ENCODE data around the gene RPL10A.

The RPL10A gene

DNA sequence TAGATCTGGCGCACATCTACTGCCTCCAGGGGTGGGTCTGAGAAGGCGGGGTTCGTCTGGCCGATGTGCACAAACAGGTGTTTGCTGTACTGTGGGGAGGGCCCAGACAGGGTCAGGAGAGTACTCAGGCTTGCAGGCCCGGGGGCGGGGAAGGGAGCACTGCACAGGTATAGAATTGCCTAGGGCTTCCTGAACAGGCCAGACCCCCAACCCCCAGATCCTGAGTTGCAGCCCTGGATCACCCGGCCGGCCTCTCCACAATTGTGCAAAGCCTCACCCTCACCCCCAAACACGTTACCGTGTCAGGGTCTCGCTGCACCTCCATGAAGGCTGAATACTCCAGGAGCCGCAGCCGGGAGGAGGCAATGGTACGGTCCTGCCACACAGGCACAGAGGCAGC, 7.8 kb downstream of the RPL10A start:
- DNase-seq (ENCODE audit: low spot score) = no peak

- DNase-seq (ENCODE audit: low spot score) = no peak
Observed at GRCh38 chr6:35477028-35477427, 8.8 kb downstream of the RPL10A start.

DNA sequence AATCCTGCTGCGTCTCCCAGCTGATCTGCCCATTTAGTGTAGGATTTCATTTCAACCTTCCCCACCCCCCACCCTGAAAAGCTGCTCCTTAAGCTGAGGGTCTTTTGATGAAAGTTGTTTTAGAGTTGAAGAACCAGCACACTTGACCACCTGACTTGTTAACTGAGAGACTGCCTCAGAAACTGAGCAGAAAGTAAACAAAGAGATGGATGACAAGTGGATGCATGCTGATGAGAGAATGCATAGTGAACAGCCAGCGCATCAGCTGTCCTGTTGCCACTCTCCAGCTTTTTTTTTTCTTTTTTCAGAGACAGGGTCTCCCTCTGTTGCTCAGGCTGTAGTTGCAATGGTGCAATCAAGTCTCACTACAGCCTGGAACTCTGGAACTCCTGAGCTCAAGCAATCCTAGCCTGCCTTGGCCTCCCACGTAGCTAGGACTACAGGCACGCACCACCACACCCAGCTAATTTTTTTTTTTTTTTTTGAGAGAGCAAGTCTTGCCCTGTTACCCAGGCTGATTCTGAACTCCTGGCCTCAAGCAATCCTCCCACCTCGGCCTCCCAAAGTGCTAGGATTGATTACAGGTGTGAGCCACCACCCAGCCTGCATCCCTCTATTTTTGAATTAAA, 9.5 kb downstream of the RPL10A start:
- DNase-seq (ENCODE audit: low spot score) = no peak

DNA sequence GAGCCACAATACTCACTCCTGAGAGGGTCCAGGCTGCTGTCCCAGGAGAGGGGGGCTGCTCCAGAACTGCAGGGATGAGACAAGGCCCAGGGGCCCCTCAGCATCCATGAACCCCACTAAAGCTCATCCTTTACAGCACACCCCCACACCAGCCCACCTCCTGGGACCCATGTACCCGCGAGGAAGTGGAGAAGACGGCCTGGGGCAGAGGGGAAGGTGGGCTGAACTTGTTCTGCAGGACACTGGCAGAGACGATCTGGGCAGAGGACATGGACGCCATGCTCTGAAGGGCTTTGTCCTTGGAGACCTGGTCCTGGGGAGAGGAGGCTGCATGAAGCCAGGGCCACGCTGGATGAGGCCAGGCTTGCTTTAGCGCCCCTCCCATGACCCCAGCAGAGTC, 10.1 kb downstream of the RPL10A start:
- DNase-seq (ENCODE audit: low spot score) = no peak

DNA sequence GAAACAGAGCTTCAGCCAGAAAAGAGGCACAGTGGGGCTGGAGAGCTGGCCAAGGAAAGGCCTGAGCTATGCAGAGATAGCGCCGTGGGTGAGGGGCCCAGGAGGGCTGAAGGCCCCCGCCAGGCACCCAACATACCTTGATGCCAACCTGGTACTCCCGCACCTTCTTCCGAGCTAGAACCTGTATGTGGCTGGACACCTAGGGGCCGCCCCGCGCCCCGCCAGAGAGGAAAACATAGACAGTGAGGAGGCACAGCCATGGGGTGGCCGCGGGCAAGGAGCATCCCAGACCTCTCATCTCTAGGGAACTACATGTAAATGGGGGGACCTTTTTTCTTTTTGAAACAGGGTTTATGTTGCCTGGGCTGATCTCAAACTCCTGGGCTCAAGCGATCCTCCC, 12.0 kb downstream of the RPL10A start:
- no peak for DNase-seq (ENCODE audit: low spot score)

GRCh38 chr6:35481226-35481625, 13.0 kb downstream of the RPL10A start:
- no peak for DNase-seq (ENCODE audit: low spot score)

- DNase-seq (ENCODE audit: low spot score) = no peak
Observed at GRCh38 chr6:35483062-35483461, 14.9 kb downstream of the RPL10A start.

DNA sequence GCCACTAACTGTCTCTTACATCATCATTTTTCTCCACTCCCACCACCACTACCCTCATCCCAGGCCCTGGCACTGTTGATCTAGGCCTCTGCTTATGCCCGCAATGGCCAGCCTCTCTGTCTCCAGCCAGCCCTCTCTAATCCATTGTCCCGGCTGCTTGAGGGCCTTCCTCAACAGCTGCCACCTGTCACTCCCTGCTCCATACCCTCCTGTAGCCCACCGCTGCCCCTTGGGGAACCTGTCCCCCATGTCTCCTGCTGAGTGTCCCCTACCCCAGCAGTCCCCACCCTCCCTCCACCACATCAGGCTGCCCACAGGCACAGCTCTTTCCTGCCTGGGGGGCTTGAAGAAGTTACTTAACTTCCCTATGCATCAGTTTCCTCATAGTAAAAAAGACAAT, 15.3 kb downstream of the RPL10A start:
- no peak for DNase-seq (ENCODE audit: low spot score)

GRCh38 chr6:35483893-35484645, 15.9 kb downstream of the RPL10A start:
- no peak for DNase-seq (ENCODE audit: low spot score)

DNA sequence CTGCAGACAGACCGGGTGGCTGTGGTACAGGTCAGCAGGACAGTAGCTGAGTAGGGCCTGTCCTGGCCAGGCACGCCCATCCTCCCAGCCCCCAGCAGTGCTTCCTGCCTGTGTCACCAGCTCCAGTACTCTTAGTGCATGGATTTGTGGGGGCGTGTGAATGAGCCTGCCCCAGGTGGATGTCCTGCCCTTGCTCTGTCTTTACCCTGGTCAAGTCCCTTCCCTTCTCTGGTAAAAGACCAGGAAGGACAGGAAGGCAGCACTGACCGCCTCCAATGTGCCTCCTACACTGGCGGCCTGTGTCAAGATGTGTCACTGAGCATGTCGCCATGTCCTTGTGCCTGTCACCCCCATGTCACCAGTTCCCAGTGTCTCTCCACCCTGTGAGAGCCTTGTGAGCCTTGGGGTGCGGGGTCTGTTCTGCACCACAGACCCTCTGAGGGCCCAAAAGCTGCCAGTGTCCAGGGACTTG, 16.8 kb downstream of the RPL10A start:
- DNase-seq (ENCODE audit: low spot score) = no peak

DNA sequence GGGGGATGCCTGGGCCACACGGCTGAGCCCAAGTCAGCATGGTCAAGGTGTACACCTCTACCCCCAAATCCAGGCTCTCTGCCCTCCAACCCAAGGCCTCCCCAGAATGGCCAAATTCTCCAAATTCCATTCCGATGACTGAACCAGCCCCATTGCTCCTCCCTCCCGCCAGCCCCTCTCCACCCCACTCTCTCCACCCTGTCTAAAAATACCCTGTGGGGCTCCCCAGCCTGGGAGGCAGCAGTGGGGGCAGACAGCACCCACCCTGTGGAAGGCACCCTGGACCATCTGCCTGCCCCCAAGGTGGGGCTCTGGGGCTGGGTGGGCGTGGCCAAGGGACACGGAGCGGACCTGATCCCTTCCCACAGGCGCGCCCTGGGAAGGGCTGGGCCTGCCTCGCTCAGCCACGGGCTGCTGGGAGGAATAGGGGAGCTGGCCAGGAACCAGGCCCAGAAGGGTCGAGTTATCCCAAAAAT, 17.2 kb downstream of the RPL10A start:
- DNase-seq (ENCODE audit: low spot score) = no peak

DNA sequence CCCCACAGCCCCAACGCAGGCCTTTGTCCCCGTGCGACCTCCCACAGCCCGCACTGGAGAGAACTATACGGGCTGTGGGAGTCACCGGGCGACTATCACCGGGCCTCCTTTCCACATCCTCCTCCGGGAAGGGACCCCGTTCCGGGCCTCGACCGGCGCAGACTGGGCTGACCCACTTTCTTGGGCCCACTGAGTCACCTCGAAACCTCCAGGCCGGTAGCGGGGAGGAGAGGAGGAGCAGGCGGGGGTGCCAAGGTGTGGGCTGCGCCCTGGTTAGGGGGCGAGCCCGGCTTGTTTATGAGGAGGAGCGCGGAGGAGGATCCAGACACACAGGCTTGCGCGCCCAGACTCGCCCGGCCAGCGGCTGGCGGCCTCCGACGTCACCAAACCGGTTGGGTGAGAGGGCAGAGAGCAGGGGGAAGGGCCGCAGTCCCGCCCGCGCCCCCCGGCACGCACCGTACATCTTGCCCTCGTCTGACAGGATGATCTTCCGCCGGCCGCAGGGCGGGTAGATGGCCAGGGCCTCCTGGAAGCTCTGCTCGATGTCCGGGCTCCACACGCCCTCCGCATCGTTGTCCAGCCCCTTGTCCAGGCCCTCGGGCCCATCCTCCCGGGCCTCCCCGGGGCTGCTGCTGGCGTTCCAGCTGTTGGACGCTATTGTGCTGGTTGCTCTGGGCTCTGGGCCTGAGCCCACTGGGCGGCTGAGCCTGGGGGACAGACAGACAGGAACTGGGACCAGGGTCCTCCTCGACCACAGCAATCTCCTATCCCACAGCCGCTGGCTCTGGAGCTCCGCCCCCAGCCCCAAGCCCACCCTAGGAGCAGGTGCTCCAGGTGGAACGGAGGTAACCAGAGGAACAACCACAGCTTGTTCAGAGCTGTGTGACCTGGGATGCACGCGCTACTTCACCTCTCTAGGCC, 18.1 kb downstream of the RPL10A start:
- DNase-seq (ENCODE audit: low spot score) = no peak

- no peak for DNase-seq (ENCODE audit: low spot score)
Observed at GRCh38 chr6:35487658-35488516, 19.7 kb downstream of the RPL10A start.

DNA sequence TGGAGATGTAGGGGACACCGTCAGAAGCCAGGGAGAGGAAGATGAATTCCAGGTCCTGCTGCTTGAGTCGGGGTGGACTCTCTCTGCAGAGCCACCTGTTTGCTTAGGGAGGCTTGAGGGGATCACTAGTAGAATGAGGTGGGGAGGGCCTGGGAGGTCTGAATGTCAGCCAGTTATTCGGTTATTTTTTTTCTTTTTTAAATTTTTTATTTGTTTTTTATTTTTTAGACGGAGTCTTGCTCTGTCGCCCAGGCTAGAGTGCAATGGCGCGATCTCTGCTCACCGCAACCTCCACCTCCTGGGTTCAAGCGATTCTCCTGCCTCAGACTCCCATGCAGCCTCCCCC, 20.3 kb downstream of the RPL10A start:
- no peak for DNase-seq (ENCODE audit: low spot score)

- DNase-seq (ENCODE audit: low spot score) = no peak
Observed at GRCh38 chr6:35489066-35489465, 20.9 kb downstream of the RPL10A start.

DNA sequence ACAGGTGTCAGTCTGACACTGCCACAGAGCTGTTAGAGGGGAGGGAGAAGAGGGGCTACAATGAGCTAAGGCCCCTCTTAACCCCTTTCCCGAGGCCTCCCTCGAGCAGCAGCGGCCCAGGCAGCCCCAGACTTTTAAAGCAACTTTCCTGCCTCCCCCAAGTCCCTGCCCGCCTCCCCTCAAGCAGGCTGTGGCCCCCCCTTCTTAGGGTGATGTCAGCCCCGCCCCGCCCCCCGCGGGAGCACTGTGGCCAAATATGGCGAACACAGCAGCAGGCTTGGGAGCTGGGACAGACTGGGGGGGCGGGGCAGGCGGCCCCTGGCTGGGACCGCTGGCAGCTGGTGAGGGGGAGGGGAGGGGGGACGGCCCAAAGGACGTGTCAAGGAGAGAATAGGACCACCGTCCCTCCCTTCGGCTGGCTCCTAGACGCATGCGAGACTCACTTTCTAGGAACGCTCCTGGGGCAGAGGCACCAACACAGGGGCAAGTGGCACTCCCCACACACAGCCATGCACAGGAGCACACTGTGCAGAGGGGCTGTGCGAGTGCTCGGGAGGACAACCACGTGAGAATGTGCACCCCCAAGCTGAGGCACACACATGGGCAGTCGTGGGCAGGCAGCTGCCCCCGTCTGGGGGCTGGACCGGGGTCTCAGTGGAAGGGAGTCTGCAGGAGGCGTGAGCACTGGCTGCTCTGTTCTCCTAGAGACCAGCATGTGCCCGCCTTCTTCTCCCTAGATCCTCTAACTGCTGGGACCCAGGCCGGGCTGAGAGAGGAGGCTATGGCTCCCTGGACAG, 22.0 kb downstream of the RPL10A start:
- DNase-seq (ENCODE audit: low spot score) = no peak

- no peak for DNase-seq (ENCODE audit: low spot score)
Observed at GRCh38 chr6:35490821-35491557, 22.8 kb downstream of the RPL10A start.

GRCh38 chr6:35491558-35492257, 23.5 kb downstream of the RPL10A start:
- DNase-seq (ENCODE audit: low spot score) = no peak

DNA sequence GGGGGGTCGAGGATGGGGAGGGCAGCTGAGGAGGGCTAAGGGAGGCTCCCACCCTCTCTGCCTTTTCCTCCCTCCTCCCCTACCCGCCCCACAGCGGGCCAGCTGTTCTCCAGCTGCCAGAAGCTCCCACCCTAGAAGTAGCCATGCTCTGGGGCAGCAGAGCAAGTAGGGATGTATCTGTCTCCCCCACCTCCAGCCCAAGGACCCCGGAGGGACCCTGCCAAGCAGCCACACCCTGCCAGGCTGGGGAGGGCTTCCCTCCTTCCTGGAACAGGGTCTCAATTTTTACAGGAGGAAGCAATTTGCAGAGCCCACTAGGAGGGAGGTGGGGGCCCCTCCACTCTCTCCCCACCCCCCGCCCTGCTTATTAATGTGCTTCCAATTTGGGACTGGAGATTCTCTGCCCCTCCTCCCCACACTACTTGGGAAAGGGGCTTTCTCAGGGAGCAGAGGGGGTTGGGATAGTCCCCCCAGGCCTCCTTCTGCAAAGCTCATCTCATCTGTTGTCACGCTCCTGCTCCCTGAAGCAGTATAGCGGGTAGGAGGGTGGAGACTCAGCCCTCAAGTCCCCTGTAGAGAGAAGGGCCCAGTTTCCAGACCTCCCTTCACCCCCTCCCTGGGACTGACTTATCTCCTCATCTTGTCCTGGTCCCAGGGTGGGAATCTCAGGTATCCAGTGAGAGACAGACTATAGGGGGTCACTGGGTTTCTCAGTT, 24.2 kb downstream of the RPL10A start:
- DNase-seq (ENCODE audit: low spot score) = no peak
